ENCODE data around the gene POU2F2. TPM values are rescaled to one million over a fixed set of nuclear protein-coding genes. Genes with fewer than 3 reads are reported as not detected.

The POU2F2 gene
- total RNA-seq, 4 donors from 2014 or later: 0.93 to 1.8 (median 1.5) TPM

DNA sequence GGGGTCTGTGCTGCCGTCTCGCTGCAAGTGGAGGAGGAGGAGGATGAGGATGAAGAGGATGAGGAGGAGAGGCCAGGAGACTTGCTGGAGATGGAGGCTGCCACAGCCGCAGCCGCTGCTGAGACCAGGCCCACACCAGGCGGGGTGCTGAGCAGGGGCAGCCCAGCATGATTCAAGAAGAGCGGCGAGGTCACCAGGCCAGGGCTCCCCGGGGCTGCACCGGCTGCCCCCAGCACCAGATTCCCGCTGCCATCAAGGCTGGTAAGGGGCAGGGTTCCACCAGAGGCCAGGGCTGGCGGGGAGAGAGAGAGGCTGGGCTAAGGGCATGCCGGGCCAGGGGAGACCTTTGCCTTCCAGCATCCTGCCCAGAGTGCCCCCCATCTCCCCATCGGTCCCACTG, 40.9 kb downstream of the POU2F2 start:
- 100% methylated on average over 1 of the region's 13 CpGs; no CpG with 5 or more reads in 1 of the 2 donors for WGBS, 2 donors (ENCODE audit: low coverage in 1 of 2)
- ATAC-seq: no peak
- peaks cover 0 to 5% of the 10 kb centered on the region in 2 donors for H3K36me3 ChIP-seq
- TF ChIP-seq POLR2AphosphoS5 (IDR thresholded peaks at IDR 0.05) (no peak), POLR2A (IDR thresholded peaks at IDR 0.05) (no peak), EP300 (IDR thresholded peaks at IDR 0.05) (no peak)
- TF ChIP-seq, protein P1, sequence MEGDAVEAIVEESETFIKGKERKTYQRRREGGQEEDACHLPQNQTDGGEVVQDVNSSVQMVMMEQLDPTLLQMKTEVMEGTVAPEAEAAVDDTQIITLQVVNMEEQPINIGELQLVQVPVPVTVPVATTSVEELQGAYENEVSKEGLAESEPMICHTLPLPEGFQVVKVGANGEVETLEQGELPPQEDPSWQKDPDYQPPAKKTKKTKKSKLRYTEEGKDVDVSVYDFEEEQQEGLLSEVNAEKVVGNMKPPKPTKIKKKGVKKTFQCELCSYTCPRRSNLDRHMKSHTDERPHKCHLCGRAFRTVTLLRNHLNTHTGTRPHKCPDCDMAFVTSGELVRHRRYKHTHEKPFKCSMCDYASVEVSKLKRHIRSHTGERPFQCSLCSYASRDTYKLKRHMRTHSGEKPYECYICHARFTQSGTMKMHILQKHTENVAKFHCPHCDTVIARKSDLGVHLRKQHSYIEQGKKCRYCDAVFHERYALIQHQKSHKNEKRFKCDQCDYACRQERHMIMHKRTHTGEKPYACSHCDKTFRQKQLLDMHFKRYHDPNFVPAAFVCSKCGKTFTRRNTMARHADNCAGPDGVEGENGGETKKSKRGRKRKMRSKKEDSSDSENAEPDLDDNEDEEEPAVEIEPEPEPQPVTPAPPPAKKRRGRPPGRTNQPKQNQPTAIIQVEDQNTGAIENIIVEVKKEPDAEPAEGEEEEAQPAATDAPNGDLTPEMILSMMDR (IDR thresholded peaks at IDR 0.05): no peak
- H3K27ac ChIP-seq: peak overlapping the region in 3 of 4 donors; percentile 39 to 57 (median 57)
- H3K4me3 ChIP-seq: no peak overlapping the region
- H3K4me1 ChIP-seq: peaks cover 0 to 62% (median 13%) of the 10 kb centered on the region in 3 donors
- H3K9me3 ChIP-seq: no peaks in the 10 kb centered on the region
- H3K27me3 ChIP-seq: no peaks in the 10 kb centered on the region

DNA sequence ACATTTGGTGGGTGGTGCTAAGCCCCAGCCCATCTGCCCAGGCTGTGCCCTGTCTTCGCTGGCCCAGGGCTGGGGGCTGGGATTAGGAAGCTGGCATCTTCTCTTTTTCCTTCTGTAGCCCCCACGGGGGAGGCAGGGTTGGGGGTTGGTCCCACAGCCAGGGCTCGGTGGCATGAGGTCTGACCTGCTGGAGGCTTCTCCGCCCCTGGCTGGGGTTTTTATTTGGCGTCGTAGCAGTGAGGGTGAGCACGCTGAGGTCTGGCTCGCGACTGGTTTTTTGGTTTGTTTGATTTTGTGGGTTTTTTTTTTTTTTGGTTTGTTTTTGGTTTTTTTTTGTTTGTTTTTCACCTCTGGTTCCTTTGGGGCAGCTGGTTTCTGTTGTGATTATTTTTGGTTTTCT, 41.6 kb downstream of the POU2F2 start:
- Histone ChIP-seq H3K4me3 (no peak overlapping the region), H3K4me1 (peaks cover 0 to 56% (median 9%) of the 10 kb centered on the region in 3 donors), H3K27ac (no peak overlapping the region), H3K36me3 (peaks cover 0 to 5% of the 10 kb centered on the region in 2 donors), H3K9me3 (no peaks in the 10 kb centered on the region), H3K27me3 (no peaks in the 10 kb centered on the region)
- 58 to 85% methylated on average over 4 to 9 of the region's 9 CpGs for WGBS, 2 donors (ENCODE audit: low coverage in 1 of 2)
- TF ChIP-seq EP300 (IDR thresholded peaks at IDR 0.05): no peak
- TF ChIP-seq POLR2A (IDR thresholded peaks at IDR 0.05): no peak
- no peak for TF ChIP-seq POLR2AphosphoS5 (IDR thresholded peaks at IDR 0.05)
- TF ChIP-seq, protein P1 (IDR thresholded peaks at IDR 0.05): no peak
- no peak for ATAC-seq

DNA sequence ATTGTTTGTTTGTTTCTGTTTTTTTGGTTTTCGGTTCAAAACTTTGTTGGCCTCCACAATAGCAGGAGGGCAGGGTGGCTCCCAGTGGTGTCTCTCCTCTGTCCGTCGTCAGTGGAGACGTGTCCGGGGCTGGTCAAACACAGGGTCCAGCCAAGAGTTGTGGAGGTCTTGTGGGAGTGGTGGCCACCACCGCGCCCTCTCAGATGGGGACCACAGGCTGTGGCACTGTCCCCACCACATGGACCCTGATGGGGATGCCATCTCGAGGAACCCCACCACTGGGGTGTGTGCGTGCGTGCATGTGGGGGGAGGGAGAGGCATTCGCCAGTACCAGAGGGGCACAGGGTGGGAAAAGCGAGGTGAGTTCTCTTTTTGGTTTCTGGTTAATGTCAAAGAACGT, 42.5 kb downstream of the POU2F2 start:
- WGBS, 2 donors (ENCODE audit: low coverage in 1 of 2): 90% methylated on average over 2 of the region's 13 CpGs; no CpG with 5 or more reads in 1 of the 2 donors
- no peak overlapping the region for H3K4me3 ChIP-seq
- peaks cover 0 to 47% (median 6%) of the 10 kb centered on the region in 3 donors for H3K4me1 ChIP-seq
- H3K36me3 ChIP-seq: peaks cover 0 to 5% of the 10 kb centered on the region in 2 donors
- ATAC-seq: no peak
- TF ChIP-seq POLR2A (IDR thresholded peaks at IDR 0.05) (no peak), EP300 (IDR thresholded peaks at IDR 0.05) (no peak), POLR2AphosphoS5 (IDR thresholded peaks at IDR 0.05) (no peak)
- TF ChIP-seq, protein P1 (IDR thresholded peaks at IDR 0.05): no peak
- H3K9me3 ChIP-seq: no peaks in the 10 kb centered on the region
- peak overlapping the region in 1 of 4 donors; percentile 71 for H3K27ac ChIP-seq
- no peaks in the 10 kb centered on the region for H3K27me3 ChIP-seq

DNA sequence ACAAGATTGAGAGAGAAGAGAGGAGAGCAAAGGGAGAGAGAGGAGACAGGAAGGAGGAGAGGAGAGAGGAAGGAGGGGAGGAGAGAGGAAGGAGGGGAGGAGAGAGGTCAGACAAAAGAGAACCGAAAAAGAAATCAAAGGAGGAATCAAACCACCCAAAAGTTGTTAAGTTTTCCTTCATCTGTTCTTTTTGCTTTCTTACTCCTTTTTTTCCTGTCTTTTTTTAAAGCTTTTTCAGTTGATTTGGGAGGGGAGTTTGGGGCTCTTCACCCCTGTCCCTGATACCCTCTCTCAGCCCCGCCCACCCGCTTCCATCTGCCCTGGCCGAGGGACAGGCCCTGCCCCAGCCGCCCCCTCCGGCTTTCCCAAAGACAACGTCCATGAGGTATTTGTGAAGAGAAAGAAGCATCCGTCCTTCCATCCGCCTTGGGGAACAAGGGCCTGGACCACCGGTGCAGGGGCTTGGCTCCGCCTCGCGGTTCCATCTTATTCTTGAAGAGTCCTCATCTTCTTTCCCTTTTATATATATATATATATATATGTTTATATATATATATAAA, 43.0 kb downstream of the POU2F2 start:
- 63 to 72% methylated on average over 9 of the region's 13 CpGs for WGBS, 2 donors (ENCODE audit: low coverage in 1 of 2)
- peak overlapping the region; percentile 7 to 78 (median 74) for H3K27ac ChIP-seq
- peaks cover 0 to 44% (median 6%) of the 10 kb centered on the region in 3 donors for H3K4me1 ChIP-seq
- no peak for ATAC-seq
- H3K4me3 ChIP-seq: peak overlapping the region in 1 of 2 donors; percentile 19
- peaks cover 0 to 6% of the 10 kb centered on the region in 2 donors for H3K36me3 ChIP-seq
- H3K27me3 ChIP-seq: no peaks in the 10 kb centered on the region
- H3K9me3 ChIP-seq: no peaks in the 10 kb centered on the region
- TF ChIP-seq EP300 (IDR thresholded peaks at IDR 0.05) (no peak), POLR2AphosphoS5 (IDR thresholded peaks at IDR 0.05) (no peak), POLR2A (IDR thresholded peaks at IDR 0.05) (no peak)
- TF ChIP-seq, protein P1 (IDR thresholded peaks at IDR 0.05): no peak
